HepG2 (cell line): ENCODE results near the gene ITPK1. TPM values are rescaled to one million over a fixed set of nuclear protein-coding genes. Genes with fewer than 3 reads are reported as not detected.

Experiments used
- ATAC-seq: fragments of 200-7000 bp; cut with Tn5 transposase; 3 replicates; pipeline ENCODE4 v1.9.1; 2020; ENCODE audit warnings: mild to moderate bottlenecking, moderate library complexity
- BruUV-seq: library from RNA; stranded (reverse); fragments of 400-500 nt; replicated peaks from 2 replicates; lab custom pipeline; 2021; lab: Mats Ljungman, UMichigan
- CTCF ChIA-PET: fragments of 300-600 bp; formaldehyde crosslinking; extraction: SDS; loops from one replicate; lab custom pipeline; 2021; ENCODE audit warnings: low total read pairs, inconsistent platforms, low intra/inter-chr PET ratio; lab: Yijun Ruan, JAX
- POLR2A ChIA-PET: fragments of 350-600 bp; sonication (Branson Sonifier 250); formaldehyde crosslinking; loops from one replicate; lab custom pipeline; 2020; ENCODE audit warnings: antibody characterized with exemption, inconsistent platforms; lab: Yijun Ruan, JAX
- DNase-seq: peaks from one replicate; pipeline ENCODE4 v3.0.0-alpha.2; 2015; ENCODE audit warnings: low spot score
- FAIRE-seq: peaks from 3 replicates; lab custom pipeline; 2011; peaks lifted over from hg19 to GRCh38; lab: Jason Lieb, UNC
- H2AFZ ChIP-seq: one replicate; pipeline ENCODE4 v1.6.1; 2011; ENCODE audit warnings: low read length, inconsistent platforms
- H3K27ac ChIP-seq: fragments of 300-600 bp; 3 replicates; pipeline ENCODE4 v1.8.0; 2011; ENCODE audit warnings: mixed run types, mild to moderate bottlenecking, mixed read lengths, low read length, inconsistent platforms; ENCODE audit not compliant: insufficient read depth; ENCODE audit errors: extremely low read length
- H3K27me3 ChIP-seq, 2 experiments: fragments of 200-600 bp in 1 of 2; 2 replicates in 1 of 2; 3 replicates in 1 of 2; pipeline versions ENCODE4 v1.6.0 to v1.8.0; 2011; ENCODE audit warnings: low read length in 2 of 2, mild to moderate bottlenecking in 2 of 2, moderate library complexity in 2 of 2, inconsistent platforms in 1 of 2; ENCODE audit not compliant: insufficient read depth in 2 of 2, control insufficient read depth in 1 of 2
- H3K36me3 ChIP-seq, 2 experiments: fragments of 200-600 bp in 1 of 2; replicated peaks in 1 of 2; 2 replicates in 1 of 2; 3 replicates in 1 of 2; pipeline versions ENCODE4 v1.5.1 to v1.8.0; 2011; ENCODE audit warnings: low read length in 2 of 2, inconsistent platforms in 1 of 2; ENCODE audit not compliant: insufficient read depth in 2 of 2, control insufficient read depth in 1 of 2
- H3K4me1 ChIP-seq: 2 replicates; pipeline ENCODE4 v1.5.1; 2012; ENCODE audit warnings: low read length, inconsistent platforms; ENCODE audit not compliant: insufficient read depth
- H3K4me2 ChIP-seq: 2 replicates; pipeline ENCODE4 v1.6.0; 2011; ENCODE audit warnings: low read depth, low read length, inconsistent platforms
- H3K4me3 ChIP-seq, 3 experiments: fragments of 200-600 bp in 1 of 3; sonication (generic), shearing (Covaris generic) in 1 of 3; replicated peaks in 1 of 3; 2 replicates each; pipeline ENCODE4 v1.5.1; 2011 to 2016; ENCODE audit warnings: low read length in 3 of 3, inconsistent platforms in 2 of 3, low read depth in 2 of 3, mild to moderate bottlenecking in 2 of 3, control low read depth in 1 of 3, mixed read lengths in 1 of 3; ENCODE audit not compliant: insufficient read depth in 1 of 3
- H3K79me2 ChIP-seq: one replicate; pipeline ENCODE4 v1.6.1; 2011; ENCODE audit warnings: low read length, inconsistent platforms; ENCODE audit not compliant: insufficient read depth
- H3K9ac ChIP-seq: 2 replicates; pipeline ENCODE4 v1.6.0; 2011; ENCODE audit warnings: mild to moderate bottlenecking, low read depth, low read length, inconsistent platforms; ENCODE audit not compliant: insufficient read depth
- H3K9me3 ChIP-seq: 2 replicates; pipeline ENCODE4 v1.5.1; 2012; ENCODE audit warnings: mild to moderate bottlenecking, low read length
- H4K20me1 ChIP-seq: 2 replicates; pipeline ENCODE4 v1.6.0; 2011; ENCODE audit warnings: inconsistent platforms, mild to moderate bottlenecking, low read length, moderate library complexity; ENCODE audit not compliant: insufficient read depth
- ASH2L ChIP-seq: fragments of 300-600, 200-600 bp; sonication (generic); IDR thresholded peaks from 2 replicates; pipeline ENCODE4 v1.7.0; 2017; ENCODE audit warnings: low read depth, mild to moderate bottlenecking, moderate library complexity, mixed read lengths, low read length; ENCODE audit not compliant: insufficient read length
- ATF2 ChIP-seq: sonication (generic); formaldehyde crosslinking; IDR thresholded peaks from 2 replicates; pipeline ENCODE4 v1.4.0; 2020; ENCODE audit warnings: missing genetic modification reagents
- CAMTA2 ChIP-seq: sonication (generic); formaldehyde crosslinking; IDR thresholded peaks from 2 replicates; pipeline ENCODE4 v1.4.0; 2020; ENCODE audit warnings: mild to moderate bottlenecking, missing genetic modification reagents, borderline replicate concordance
- DNMT1 ChIP-seq: sonication (generic); formaldehyde crosslinking; IDR thresholded peaks from 2 replicates; pipeline ENCODE4 v1.5.1; 2020; ENCODE audit warnings: mild to moderate bottlenecking, missing genetic modification reagents
- GFI1 ChIP-seq: sonication (generic); formaldehyde crosslinking; IDR thresholded peaks from 2 replicates; pipeline ENCODE4 v1.5.0; 2020; ENCODE audit warnings: missing genetic modification reagents, mild to moderate bottlenecking, borderline replicate concordance
- NR0B2 ChIP-seq: sonication (generic); formaldehyde crosslinking; IDR thresholded peaks from 2 replicates; pipeline ENCODE4 v1.4.0; 2020; ENCODE audit warnings: mild to moderate bottlenecking, missing genetic modification reagents
- RAD51 ChIP-seq: fragments of 450-650 bp; IDR thresholded peaks from 2 replicates; pipeline ENCODE4 v1.6.1; 2016; ENCODE audit warnings: borderline replicate concordance
- RCOR2 ChIP-seq: IDR thresholded peaks from 2 replicates; pipeline ENCODE4 v1.6.1; 2016; ENCODE audit warnings: missing biosample characterization, missing genetic modification reagents
- ZKSCAN5 ChIP-seq: sonication (generic); formaldehyde crosslinking; IDR thresholded peaks from 2 replicates; pipeline ENCODE4 v1.5.1; 2020; ENCODE audit warnings: mild to moderate bottlenecking, missing genetic modification reagents
- ZNF34 ChIP-seq: sonication (generic); formaldehyde crosslinking; IDR thresholded peaks from 2 replicates; pipeline ENCODE4 v1.4.0; 2020; ENCODE audit warnings: mild to moderate bottlenecking, missing genetic modification reagents, borderline replicate concordance
- ZNF510 ChIP-seq: sonication (generic); formaldehyde crosslinking; IDR thresholded peaks from 2 replicates; pipeline ENCODE4 v1.4.0; 2020; ENCODE audit warnings: low read depth, mild to moderate bottlenecking, missing genetic modification reagents
- ZNF512B ChIP-seq: sonication (generic); formaldehyde crosslinking; IDR thresholded peaks from 2 replicates; pipeline ENCODE4 v1.5.1; 2020; ENCODE audit warnings: missing genetic modification reagents, mild to moderate bottlenecking, borderline replicate concordance
- WGBS: methylation state at CpG from one replicate; pipeline ENCODE4 v1.1.6; 2017; ENCODE audit warnings: low lambda C conversion rate; 5-methylcytosine and 5-hydroxymethylcytosine counted together
- in situ Hi-C: cut with HindIII; loops from 2 replicates; pipeline ENCODE4 v1.10.0; 2017; ENCODE audit warnings: low pct_unique_long_range_greater_than_20kb; ENCODE audit not compliant: extremely low pct_ligation_motif_present
- intact Hi-C: fragments of 100-400 bp; cut with micrococcal nuclease; formaldehyde crosslinking; loops from one replicate; pipeline ENCODE4 v1.10.0; 2022; ENCODE audit not compliant: unreplicated experiment
- polyA plus RNA-seq, 8 experiments: library from polyadenylated mRNA; depleted of rRNA in 3 of 8; stranded (reverse) in 7 of 8; unstranded in 1 of 8; fragments of >200 nt; fragmentation: Illumina TruSeq in 4 of 8; extraction: Trizol in 4 of 8; gene quantifications; 2 replicates each; pipeline versions ENCODE4 v1.2.1 to v1.2.3, GENCODE V29; 2011 to 2016; ENCODE audit warnings: low read depth in 4 of 8, missing spikeins in 1 of 8, mixed read lengths in 1 of 8; ENCODE audit not compliant: insufficient read depth in 1 of 8
- total RNA-seq, 5 experiments: library from RNA; depleted of rRNA; stranded (reverse); fragments of >200 nt; fragmentation: Illumina TruSeq; extraction: Trizol; gene quantifications; 2 replicates each; pipeline ENCODE4 v1.2.3, GENCODE V29; 2016; ENCODE audit warnings: low read depth in 1 of 5
- TF ChIP-seq, protein P1 (sequence below): IDR thresholded peaks from 2 replicates; pipeline ENCODE4 v1.4.0; 2020; ENCODE audit warnings: mild to moderate bottlenecking, missing genetic modification reagents
- TF ChIP-seq, protein P2 (sequence below): sonication (generic); formaldehyde crosslinking; IDR thresholded peaks from 2 replicates; pipeline ENCODE4 v1.8.1; 2023; ENCODE audit warnings: mild to moderate bottlenecking, missing genetic modification reagents

ITPK1 gene
- total and polyA plus RNA-seq, 2 of the 13 experiments (the other 11 are each of a cell fraction or from before 2014, with no cell fraction given), result 20.5 to 47.5 TPM

GRCh38 chr14:93039649-93040315 lies 75.9 kb downstream of the ITPK1 start:
- no peaks in the 10 kb centered on the region for H3K36me3 ChIP-seq
- peaks cover 10% of the 10 kb centered on the region; the same call in 1 of the 2 replicates for H4K20me1 ChIP-seq
- ATAC-seq, result no peak
- ChIA-PET POLR2A (no interaction called here), CTCF (no interaction called here)
- DNase-seq, result no peak
- no peak for FAIRE-seq
- WGBS, result 94% methylated on average over 7 of the region's 11 CpGs
- intact Hi-C loops (loop anchor here (10.0 kb wide), 1 partner anchor 75 kb away; the partner anchor contains the start of gene ITPK1), in situ Hi-C loops (no loop called here)
- no peak overlapping the region for H3K4me3 ChIP-seq
- H3K79me2 ChIP-seq, result no peaks in the 10 kb centered on the region
- H2AFZ ChIP-seq, result no peak overlapping the region
- no peak overlapping the region for H3K9ac ChIP-seq
- H3K27me3 ChIP-seq, result no peaks in the 10 kb centered on the region
- peaks cover 89% of the 10 kb centered on the region for H3K4me1 ChIP-seq
- no peaks in the 10 kb centered on the region for H3K9me3 ChIP-seq
- BruUV-seq, result no TSS peak
- H3K27ac ChIP-seq, result no peak overlapping the region
- H3K4me2 ChIP-seq, result no peak overlapping the region
- TF ChIP-seq RAD51 (no peak), ZKSCAN5 (CRISPR knock-in tag) (no peak), ATF2 (no peak), RCOR2 (CRISPR knock-in tag) (no peak), NR0B2 (CRISPR knock-in tag) (no peak), ZNF34 (CRISPR knock-in tag) (no peak), ZNF512B (no peak), ZNF510 (CRISPR knock-in tag) (no peak), ASH2L (no peak), GFI1 (CRISPR knock-in tag) (no peak), CAMTA2 (no peak), DNMT1 (CRISPR knock-in tag) (no peak)
- TF ChIP-seq, protein P1, sequence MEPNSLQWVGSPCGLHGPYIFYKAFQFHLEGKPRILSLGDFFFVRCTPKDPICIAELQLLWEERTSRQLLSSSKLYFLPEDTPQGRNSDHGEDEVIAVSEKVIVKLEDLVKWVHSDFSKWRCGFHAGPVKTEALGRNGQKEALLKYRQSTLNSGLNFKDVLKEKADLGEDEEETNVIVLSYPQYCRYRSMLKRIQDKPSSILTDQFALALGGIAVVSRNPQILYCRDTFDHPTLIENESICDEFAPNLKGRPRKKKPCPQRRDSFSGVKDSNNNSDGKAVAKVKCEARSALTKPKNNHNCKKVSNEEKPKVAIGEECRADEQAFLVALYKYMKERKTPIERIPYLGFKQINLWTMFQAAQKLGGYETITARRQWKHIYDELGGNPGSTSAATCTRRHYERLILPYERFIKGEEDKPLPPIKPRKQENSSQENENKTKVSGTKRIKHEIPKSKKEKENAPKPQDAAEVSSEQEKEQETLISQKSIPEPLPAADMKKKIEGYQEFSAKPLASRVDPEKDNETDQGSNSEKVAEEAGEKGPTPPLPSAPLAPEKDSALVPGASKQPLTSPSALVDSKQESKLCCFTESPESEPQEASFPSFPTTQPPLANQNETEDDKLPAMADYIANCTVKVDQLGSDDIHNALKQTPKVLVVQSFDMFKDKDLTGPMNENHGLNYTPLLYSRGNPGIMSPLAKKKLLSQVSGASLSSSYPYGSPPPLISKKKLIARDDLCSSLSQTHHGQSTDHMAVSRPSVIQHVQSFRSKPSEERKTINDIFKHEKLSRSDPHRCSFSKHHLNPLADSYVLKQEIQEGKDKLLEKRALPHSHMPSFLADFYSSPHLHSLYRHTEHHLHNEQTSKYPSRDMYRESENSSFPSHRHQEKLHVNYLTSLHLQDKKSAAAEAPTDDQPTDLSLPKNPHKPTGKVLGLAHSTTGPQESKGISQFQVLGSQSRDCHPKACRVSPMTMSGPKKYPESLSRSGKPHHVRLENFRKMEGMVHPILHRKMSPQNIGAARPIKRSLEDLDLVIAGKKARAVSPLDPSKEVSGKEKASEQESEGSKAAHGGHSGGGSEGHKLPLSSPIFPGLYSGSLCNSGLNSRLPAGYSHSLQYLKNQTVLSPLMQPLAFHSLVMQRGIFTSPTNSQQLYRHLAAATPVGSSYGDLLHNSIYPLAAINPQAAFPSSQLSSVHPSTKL (CRISPR knock-in tag), result no peak
- TF ChIP-seq, protein P2, sequence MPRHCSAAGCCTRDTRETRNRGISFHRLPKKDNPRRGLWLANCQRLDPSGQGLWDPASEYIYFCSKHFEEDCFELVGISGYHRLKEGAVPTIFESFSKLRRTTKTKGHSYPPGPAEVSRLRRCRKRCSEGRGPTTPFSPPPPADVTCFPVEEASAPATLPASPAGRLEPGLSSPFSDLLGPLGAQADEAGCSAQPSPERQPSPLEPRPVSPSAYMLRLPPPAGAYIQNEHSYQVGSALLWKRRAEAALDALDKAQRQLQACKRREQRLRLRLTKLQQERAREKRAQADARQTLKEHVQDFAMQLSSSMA, result no peak
